ENCODE results near the gene ACIN1.

DNA sequence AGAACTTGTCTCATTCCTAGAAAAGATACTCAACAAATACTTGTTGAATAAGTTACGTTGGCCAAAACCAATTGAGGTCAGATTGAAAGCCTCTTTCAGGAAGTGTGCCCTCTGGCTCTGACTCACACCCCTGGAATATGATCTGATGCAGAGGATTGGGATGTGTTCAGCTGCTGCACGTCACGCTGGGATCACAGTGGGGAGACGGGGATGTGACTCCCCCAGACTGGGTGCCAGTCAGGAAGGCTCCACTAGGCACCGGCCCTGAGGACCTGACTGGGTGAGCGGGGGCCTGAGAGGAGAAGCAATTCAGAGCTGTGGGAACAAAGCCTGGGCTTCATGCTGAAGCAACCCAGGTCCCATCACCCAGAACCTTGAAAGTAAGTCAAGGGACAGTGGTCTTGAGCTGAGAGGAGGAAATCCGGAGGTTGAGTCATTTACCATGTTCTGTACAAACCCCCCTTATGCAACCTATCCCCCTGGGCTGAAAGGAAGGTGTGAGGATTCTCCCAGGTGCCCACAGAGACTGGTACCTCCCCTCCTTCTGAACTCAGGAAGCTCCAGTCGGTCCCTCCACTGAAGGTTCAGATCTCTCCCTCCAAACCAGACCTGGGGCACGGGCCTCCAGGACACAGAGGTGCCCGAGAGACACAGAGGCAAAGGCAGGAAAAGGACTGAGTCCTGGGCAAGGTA lies 20.2 kb upstream of the ACIN1 start:
- peak in 2 of 4 donors; percentile 58 to 92 for TF ChIP-seq EP300 (IDR thresholded peaks at IDR 0.05)
- TF ChIP-seq, protein P1, sequence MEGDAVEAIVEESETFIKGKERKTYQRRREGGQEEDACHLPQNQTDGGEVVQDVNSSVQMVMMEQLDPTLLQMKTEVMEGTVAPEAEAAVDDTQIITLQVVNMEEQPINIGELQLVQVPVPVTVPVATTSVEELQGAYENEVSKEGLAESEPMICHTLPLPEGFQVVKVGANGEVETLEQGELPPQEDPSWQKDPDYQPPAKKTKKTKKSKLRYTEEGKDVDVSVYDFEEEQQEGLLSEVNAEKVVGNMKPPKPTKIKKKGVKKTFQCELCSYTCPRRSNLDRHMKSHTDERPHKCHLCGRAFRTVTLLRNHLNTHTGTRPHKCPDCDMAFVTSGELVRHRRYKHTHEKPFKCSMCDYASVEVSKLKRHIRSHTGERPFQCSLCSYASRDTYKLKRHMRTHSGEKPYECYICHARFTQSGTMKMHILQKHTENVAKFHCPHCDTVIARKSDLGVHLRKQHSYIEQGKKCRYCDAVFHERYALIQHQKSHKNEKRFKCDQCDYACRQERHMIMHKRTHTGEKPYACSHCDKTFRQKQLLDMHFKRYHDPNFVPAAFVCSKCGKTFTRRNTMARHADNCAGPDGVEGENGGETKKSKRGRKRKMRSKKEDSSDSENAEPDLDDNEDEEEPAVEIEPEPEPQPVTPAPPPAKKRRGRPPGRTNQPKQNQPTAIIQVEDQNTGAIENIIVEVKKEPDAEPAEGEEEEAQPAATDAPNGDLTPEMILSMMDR (IDR thresholded peaks at IDR 0.05), result no peak
- peak in 1 of 2 donors; percentile 79 for TF ChIP-seq POLR2AphosphoS5 (IDR thresholded peaks at IDR 0.05)

Measured in upper lobe of left lung (tissue), 4 donors.